Glutamatergic neuron (in vitro differentiated cells): ENCODE measurements around the gene RASGEF1C. TPM values are rescaled to one million over a fixed set of nuclear protein-coding genes. Genes with fewer than 3 reads are reported as not detected.
A peak's percentile ranks its signal among the peaks of the same experiment; 100 is the strongest.

Experiments used
- DNase-seq: peaks from one replicate; pipeline ENCODE4 v3.0.0; 2022
- H3K27ac Mint-ChIP-seq: one replicate; pipeline ENCODE4 v1.8.0; 2020; ENCODE audit warnings: mild to moderate bottlenecking, mixed read lengths, inconsistent platforms; ENCODE audit not compliant: unreplicated experiment
- H3K27me3 Mint-ChIP-seq: one replicate; pipeline ENCODE4 v1.8.0; 2020; ENCODE audit warnings: mild to moderate bottlenecking, moderate library complexity, mixed read lengths, inconsistent platforms; ENCODE audit not compliant: unreplicated experiment
- H3K36me3 Mint-ChIP-seq: one replicate; pipeline ENCODE4 v1.8.0; 2020; ENCODE audit warnings: mild to moderate bottlenecking, mixed read lengths, inconsistent platforms; ENCODE audit not compliant: unreplicated experiment
- H3K4me1 Mint-ChIP-seq: one replicate; pipeline ENCODE4 v1.8.0; 2020; ENCODE audit warnings: mild to moderate bottlenecking, low read depth, mixed read lengths, inconsistent platforms; ENCODE audit not compliant: unreplicated experiment
- H3K4me3 Mint-ChIP-seq: one replicate; pipeline ENCODE4 v1.8.0; 2020; ENCODE audit warnings: mild to moderate bottlenecking, mixed read lengths, inconsistent platforms; ENCODE audit not compliant: unreplicated experiment
- H3K9me3 Mint-ChIP-seq: one replicate; pipeline ENCODE4 v1.8.0; 2020; ENCODE audit warnings: mild to moderate bottlenecking, moderate library complexity, mixed read lengths, inconsistent platforms; ENCODE audit not compliant: unreplicated experiment
- total RNA-seq: library from RNA; stranded (reverse); fragmentation: NEBNext Ultra II Directional; extraction: Animal tissue kit (Norgen Biotek cat#: 25700); gene quantifications from one replicate; pipeline ENCODE4 v1.2.1, GENCODE V29; 2021; ENCODE audit not compliant: unreplicated experiment
- TF ChIP-seq, protein P1 (sequence below): fragments of 200-600 bp; sonication (generic); IDR thresholded peaks from one replicate; pipeline ENCODE4 v1.5.0; 2021; ENCODE audit not compliant: partially characterized antibody, unreplicated experiment

The RASGEF1C gene
- total RNA-seq, 1 donor from 2014 or later = 21.1 TPM

DNA sequence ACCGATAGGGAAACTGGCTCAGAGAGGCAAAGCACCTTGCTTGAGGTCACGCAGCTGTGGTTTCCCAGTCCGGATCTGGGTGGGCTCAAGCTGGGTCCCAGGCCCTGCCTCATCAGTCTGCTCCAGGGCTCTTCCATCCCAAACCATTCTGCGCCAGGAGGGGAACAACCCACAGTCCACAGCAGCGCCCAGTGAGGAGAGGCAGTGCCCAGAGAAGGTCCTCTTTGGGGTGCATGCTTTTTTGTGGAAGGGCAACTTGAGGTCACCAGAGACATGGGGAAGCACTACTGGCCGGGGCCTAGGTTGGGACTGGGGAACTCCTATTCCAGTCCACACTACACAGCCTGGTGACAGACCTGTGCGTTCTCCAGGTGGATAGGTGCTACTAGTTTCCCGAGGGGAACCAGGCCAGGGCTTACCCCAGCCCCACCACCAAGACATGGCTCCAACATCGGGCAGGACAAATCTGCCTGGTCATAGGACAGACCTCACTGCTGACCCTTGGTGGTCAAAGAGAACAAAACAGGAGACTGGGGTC lies 75.0 kb downstream of the RASGEF1C start:
- no peak overlapping the region for H3K27ac Mint-ChIP-seq
- DNase-seq = no peak
- H3K36me3 Mint-ChIP-seq = no peaks in the 10 kb centered on the region
- peaks cover 19% of the 10 kb centered on the region for H3K4me1 Mint-ChIP-seq
- H3K27me3 Mint-ChIP-seq = peaks cover 15% of the 10 kb centered on the region
- H3K9me3 Mint-ChIP-seq = peaks cover 9% of the 10 kb centered on the region
- no peak overlapping the region for H3K4me3 Mint-ChIP-seq
- TF ChIP-seq, protein P1, sequence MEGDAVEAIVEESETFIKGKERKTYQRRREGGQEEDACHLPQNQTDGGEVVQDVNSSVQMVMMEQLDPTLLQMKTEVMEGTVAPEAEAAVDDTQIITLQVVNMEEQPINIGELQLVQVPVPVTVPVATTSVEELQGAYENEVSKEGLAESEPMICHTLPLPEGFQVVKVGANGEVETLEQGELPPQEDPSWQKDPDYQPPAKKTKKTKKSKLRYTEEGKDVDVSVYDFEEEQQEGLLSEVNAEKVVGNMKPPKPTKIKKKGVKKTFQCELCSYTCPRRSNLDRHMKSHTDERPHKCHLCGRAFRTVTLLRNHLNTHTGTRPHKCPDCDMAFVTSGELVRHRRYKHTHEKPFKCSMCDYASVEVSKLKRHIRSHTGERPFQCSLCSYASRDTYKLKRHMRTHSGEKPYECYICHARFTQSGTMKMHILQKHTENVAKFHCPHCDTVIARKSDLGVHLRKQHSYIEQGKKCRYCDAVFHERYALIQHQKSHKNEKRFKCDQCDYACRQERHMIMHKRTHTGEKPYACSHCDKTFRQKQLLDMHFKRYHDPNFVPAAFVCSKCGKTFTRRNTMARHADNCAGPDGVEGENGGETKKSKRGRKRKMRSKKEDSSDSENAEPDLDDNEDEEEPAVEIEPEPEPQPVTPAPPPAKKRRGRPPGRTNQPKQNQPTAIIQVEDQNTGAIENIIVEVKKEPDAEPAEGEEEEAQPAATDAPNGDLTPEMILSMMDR = no peak

DNA sequence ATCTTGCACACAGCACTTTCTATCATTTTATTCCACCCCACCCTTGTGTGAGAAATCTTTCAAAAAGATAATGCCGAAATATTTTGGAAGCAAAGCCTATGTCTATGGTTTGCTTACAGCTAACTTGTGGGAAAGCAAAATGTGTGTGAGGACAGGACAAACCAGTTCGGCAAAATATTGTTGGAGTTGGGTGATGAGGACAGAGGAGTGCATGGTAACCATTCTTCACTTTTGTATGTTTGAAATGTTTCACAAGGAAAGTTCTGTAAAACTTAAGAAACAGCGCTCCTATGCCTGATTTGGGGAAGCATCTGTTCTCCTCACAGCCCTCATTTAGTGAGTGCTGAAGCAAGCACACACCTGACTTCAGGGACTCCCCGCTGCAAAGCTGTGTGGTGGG lies 75.5 kb downstream of the RASGEF1C start:
- Mint-ChIP-seq H3K27ac (no peak overlapping the region), H3K9me3 (peaks cover 9% of the 10 kb centered on the region), H3K36me3 (no peaks in the 10 kb centered on the region), H3K4me1 (peaks cover 19% of the 10 kb centered on the region), H3K27me3 (peaks cover 13% of the 10 kb centered on the region), H3K4me3 (no peak overlapping the region)
- DNase-seq = no peak
- TF ChIP-seq, protein P1 = no peak

DNA sequence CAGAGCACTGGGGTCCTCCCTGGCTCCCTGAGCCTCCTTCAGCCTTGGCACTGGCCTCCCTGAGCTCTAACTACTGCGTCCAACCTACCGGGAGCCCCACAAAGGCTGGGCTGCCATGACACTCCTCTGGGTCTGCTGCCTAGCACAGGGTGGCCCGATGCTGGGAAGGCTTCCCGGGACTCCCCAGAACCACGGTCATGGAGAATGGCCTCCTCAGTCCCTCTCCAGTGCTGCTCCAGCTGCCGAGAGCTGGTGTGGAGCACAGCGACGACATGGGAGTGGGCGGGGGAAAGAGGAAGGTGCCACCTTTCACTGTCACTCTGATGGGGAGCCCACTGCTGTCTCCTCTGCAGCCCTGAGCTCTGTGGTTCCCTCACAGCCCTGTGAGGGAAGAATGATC lies 76.0 kb downstream of the RASGEF1C start:
- Mint-ChIP-seq H3K4me1 (peaks cover 19% of the 10 kb centered on the region), H3K27ac (no peak overlapping the region), H3K36me3 (no peaks in the 10 kb centered on the region), H3K4me3 (no peak overlapping the region), H3K9me3 (peaks cover 7% of the 10 kb centered on the region), H3K27me3 (peaks cover 13% of the 10 kb centered on the region)
- TF ChIP-seq, protein P1 = no peak
- no peak for DNase-seq

DNA sequence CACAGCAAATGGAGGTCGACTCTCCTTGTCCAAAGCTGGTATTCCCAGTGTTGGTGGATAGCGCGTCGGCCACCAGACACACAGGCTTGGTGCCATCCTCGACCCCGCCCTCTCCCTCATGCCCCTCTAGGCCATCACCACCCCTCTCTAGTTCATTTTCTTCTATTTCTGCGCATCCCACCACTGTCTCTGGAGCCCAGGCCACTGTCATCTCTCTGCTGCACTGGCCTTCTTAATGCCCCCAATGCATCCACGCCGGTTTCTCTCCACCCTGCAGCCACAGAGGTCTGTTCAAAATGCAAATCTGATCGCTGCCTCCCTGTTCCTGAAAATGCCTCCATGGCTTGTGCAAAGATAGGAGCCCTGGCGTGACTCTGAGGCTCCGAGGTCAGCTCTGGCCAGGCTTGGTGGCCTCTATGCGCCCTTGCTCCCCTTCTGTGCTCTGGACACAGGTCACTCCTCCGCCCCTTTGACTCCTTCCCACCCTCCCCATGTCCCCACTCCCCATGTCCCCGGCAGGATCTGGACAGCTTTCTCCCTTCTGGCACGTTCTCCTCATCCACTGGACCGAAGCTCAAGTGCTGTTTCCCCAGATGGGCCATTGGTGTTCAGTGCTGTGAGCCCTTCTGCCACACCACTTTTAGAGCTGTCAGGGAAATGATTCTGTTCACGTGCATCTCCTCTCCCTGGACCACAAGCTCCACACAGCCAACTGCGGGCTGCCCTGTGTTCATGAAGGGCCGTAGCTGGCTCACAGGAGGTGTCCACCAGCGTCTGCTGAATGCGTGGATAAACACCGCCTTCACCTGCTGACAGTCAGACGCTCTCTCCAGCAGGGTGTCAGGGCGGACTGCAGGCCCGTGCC lies 77.9 kb downstream of the RASGEF1C start:
- Mint-ChIP-seq H3K9me3 (peaks cover 7% of the 10 kb centered on the region), H3K27me3 (peaks cover 10% of the 10 kb centered on the region), H3K4me3 (no peak overlapping the region), H3K4me1 (peaks cover 24% of the 10 kb centered on the region), H3K36me3 (peaks cover 4% of the 10 kb centered on the region), H3K27ac (peak overlapping the region; percentile 59)
- DNase-seq = no peak
- TF ChIP-seq, protein P1 = no peak

DNA sequence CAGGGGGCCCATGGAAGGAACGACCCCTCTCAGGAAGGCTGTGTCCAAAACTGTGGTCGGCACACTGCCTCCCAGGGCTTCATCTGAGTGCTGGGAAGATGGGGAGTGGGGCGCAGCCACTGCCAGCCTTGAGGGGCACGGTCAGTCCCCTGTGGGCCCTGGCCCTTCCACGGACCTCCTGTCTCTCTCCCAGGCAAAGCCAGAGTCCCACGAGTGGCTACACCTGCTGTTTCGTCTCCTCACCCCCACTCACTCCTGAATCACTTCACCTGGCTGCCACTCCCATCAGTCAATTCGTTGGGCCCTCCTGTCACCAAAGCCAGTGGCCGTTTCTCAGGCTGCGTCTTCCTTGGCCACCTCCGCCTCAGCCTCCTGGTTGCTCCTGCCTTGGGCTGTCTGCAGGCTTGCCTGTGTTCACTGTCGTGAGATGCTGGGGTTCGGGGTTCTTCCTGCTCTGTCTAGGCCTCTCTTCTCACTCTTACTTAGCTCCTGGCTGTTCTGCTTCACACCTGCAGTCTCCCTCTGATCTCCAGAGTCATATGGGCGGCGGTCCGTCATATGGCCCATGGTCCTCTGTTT lies 78.6 kb downstream of the RASGEF1C start:
- peaks cover 24% of the 10 kb centered on the region for H3K4me1 Mint-ChIP-seq
- H3K9me3 Mint-ChIP-seq = peaks cover 7% of the 10 kb centered on the region
- no peak overlapping the region for H3K27ac Mint-ChIP-seq
- TF ChIP-seq, protein P1 = no peak
- no peak for DNase-seq
- no peak overlapping the region for H3K4me3 Mint-ChIP-seq
- peaks cover 4% of the 10 kb centered on the region for H3K36me3 Mint-ChIP-seq
- H3K27me3 Mint-ChIP-seq = peaks cover 10% of the 10 kb centered on the region
